Endothelial cell of umbilical vein (primary cell): Measurements from ENCODE around the gene ZC3H7A. TPM values are rescaled to one million over a fixed set of nuclear protein-coding genes. Genes with fewer than 3 reads are reported as not detected.

Experiments
- BruUV-seq: library from RNA; stranded (reverse); fragments of 400-500 nt; replicated peaks from 2 replicates; lab custom pipeline; 2021; lab: Mats Ljungman, UMichigan
- CTCF ChIA-PET: fragments of 300-600, 350-600 bp; sonication (Branson Sonifier 250); formaldehyde crosslinking; loops from one replicate; lab custom pipeline; 2021; ENCODE audit warnings: antibody characterized with exemption, inconsistent platforms; lab: Charles Lee
- POLR2A ChIA-PET: fragments of 300-600, 350-600 bp; sonication (Branson Sonifier 250); formaldehyde crosslinking; loops from one replicate; lab custom pipeline; 2021; ENCODE audit warnings: antibody characterized with exemption, inconsistent platforms; lab: Charles Lee
- DNase-seq: peaks from one replicate; pipeline ENCODE4 v3.0.0-alpha.2; 2011; ENCODE audit warnings: low read depth, low spot score
- FAIRE-seq: peaks from 2 replicates; lab custom pipeline; 2011; peaks lifted over from hg19 to GRCh38; lab: Jason Lieb, UNC
- H2AFZ ChIP-seq: 2 replicates; pipeline ENCODE4 v1.6.0; 2012; ENCODE audit warnings: low read depth, low read length, control low read depth, inconsistent platforms
- H3K27ac ChIP-seq: 2 replicates; pipeline ENCODE4 v1.5.1; 2011; ENCODE audit warnings: low read depth, mild to moderate bottlenecking, control low read depth, low read length, moderate library complexity; ENCODE audit not compliant: insufficient read depth
- H3K27me3 ChIP-seq, 2 experiments: 2 replicates each; pipeline versions ENCODE4 v1.6.0 to v1.6.1; 2011; ENCODE audit warnings: low read length in 2 of 2, mixed read lengths in 1 of 2; ENCODE audit not compliant: control insufficient read depth in 2 of 2, insufficient read depth in 2 of 2
- H3K36me3 ChIP-seq, 2 experiments: 2 replicates in 1 of 2; 3 replicates in 1 of 2; pipeline ENCODE4 v1.5.1; 2011; ENCODE audit warnings: low read length in 2 of 2, mild to moderate bottlenecking in 1 of 2, moderate library complexity in 1 of 2; ENCODE audit not compliant: control insufficient read depth in 2 of 2, insufficient read depth in 2 of 2; ENCODE audit errors: extremely low read depth in 1 of 2
- H3K4me1 ChIP-seq: 3 replicates; pipeline ENCODE4 v1.5.1; 2011; ENCODE audit warnings: mild to moderate bottlenecking, low read length; ENCODE audit not compliant: control insufficient read depth, insufficient read depth; ENCODE audit errors: extremely low read depth
- H3K4me2 ChIP-seq: 2 replicates; pipeline ENCODE4 v1.6.1; 2011; ENCODE audit warnings: low read length, control low read depth, mixed read lengths; ENCODE audit not compliant: insufficient read depth
- H3K4me3 ChIP-seq, 3 experiments: fragments of 200-600 bp in 1 of 3; sonication (generic), shearing (Covaris generic) in 1 of 3; replicated peaks in 1 of 3; 2 replicates each; pipeline ENCODE4 v1.5.1; 2011 to 2016; ENCODE audit warnings: control low read depth in 3 of 3, low read length in 3 of 3, mild to moderate bottlenecking in 2 of 3, inconsistent platforms in 1 of 3, low read depth in 1 of 3, moderate library complexity in 1 of 3; ENCODE audit not compliant: insufficient read depth in 1 of 3
- H3K79me2 ChIP-seq: 2 replicates; pipeline ENCODE4 v1.6.0; 2012; ENCODE audit warnings: low read length, inconsistent platforms; ENCODE audit not compliant: control insufficient read depth, insufficient read depth
- H3K9ac ChIP-seq: replicated peaks from 2 replicates; pipeline ENCODE3; 2011; ENCODE audit warnings: low read length, control low read depth; ENCODE audit not compliant: insufficient read depth; ENCODE audit errors: extremely low read depth
- H3K9me1 ChIP-seq: replicated peaks from 3 replicates; pipeline ENCODE4 v1.6.0; 2011; ENCODE audit warnings: mild to moderate bottlenecking, low read length; ENCODE audit not compliant: control insufficient read depth, insufficient read depth; ENCODE audit errors: extremely low read depth
- H3K9me3 ChIP-seq: replicated peaks from 2 replicates; pipeline ENCODE4 v1.5.1; 2012; ENCODE audit warnings: low read length, inconsistent platforms; ENCODE audit not compliant: control insufficient read depth, insufficient read depth
- H4K20me1 ChIP-seq: replicated peaks from 2 replicates; pipeline ENCODE3; 2011; ENCODE audit warnings: mild to moderate bottlenecking, low read length; ENCODE audit not compliant: control insufficient read depth, insufficient read depth; ENCODE audit errors: extremely low read depth
- CTCF ChIP-seq, 2 donors: IDR thresholded peaks; 1 replicate in 1 of 2; 2 replicates in 1 of 2; pipeline ENCODE4 v1.5.1; 2011; ENCODE audit warnings: low read length in 2 of 2, mild to moderate bottlenecking in 2 of 2, moderate library complexity in 2 of 2, control low read depth in 1 of 2, inconsistent platforms in 1 of 2, low read depth in 1 of 2; ENCODE audit not compliant: insufficient read depth in 1 of 2; ENCODE audit errors: extremely low read depth in 1 of 2
- EZH2 ChIP-seq: IDR thresholded peaks from 2 replicates; pipeline ENCODE4 v1.6.1; 2012; ENCODE audit warnings: borderline replicate concordance, low read depth, mild to moderate bottlenecking, moderate library complexity, low read length, inconsistent platforms; ENCODE audit not compliant: severe bottlenecking
- FOS ChIP-seq: IDR thresholded peaks from 2 replicates; pipeline ENCODE4 v1.6.1; 2011; ENCODE audit warnings: mild to moderate bottlenecking, low read length, moderate library complexity, borderline replicate concordance; ENCODE audit not compliant: insufficient read depth
- GATA2 ChIP-seq: IDR thresholded peaks from 2 replicates; pipeline ENCODE4 v1.7.0; 2011; ENCODE audit warnings: low read depth, mild to moderate bottlenecking, moderate library complexity, mixed read lengths, low read length; ENCODE audit not compliant: insufficient read length, insufficient read depth
- JUN ChIP-seq: IDR thresholded peaks from 2 replicates; pipeline ENCODE4 v1.6.1; 2011; ENCODE audit warnings: borderline replicate concordance, low read depth; ENCODE audit not compliant: insufficient read length, insufficient read depth
- MAX ChIP-seq: IDR thresholded peaks from 2 replicates; pipeline ENCODE4 v1.6.1; 2011; ENCODE audit not compliant: insufficient read depth, insufficient read length
- MYC ChIP-seq: IDR thresholded peaks from one replicate; pipeline ENCODE4 v1.6.1; 2011; ENCODE audit warnings: mild to moderate bottlenecking, low read depth, low read length
- POLR2A ChIP-seq: IDR thresholded peaks from 2 replicates; pipeline ENCODE4 v1.6.1; 2012; ENCODE audit warnings: low read depth, mild to moderate bottlenecking, control low read depth, low read length
- POLR2AphosphoS5 ChIP-seq: IDR thresholded peaks from 2 replicates; pipeline ENCODE4 v1.6.1; 2012; ENCODE audit warnings: low read depth, mild to moderate bottlenecking, control low read depth, low read length, moderate library complexity; ENCODE audit not compliant: insufficient read depth
- dilution Hi-C: fragments of 300-500 bp; cut with MboI; formaldehyde crosslinking; loops from one replicate; pipeline ENCODE4 v1.15.0; 2019; ENCODE audit warnings: low sequenced_read_pairs; ENCODE audit not compliant: extremely low pct_ligation_motif_present
- intact Hi-C: fragments of 100-400 bp; cut with micrococcal nuclease; formaldehyde crosslinking; loops from one replicate; pipeline ENCODE4 v1.10.0; 2022
- polyA plus RNA-seq, 4 experiments: library from polyadenylated mRNA; depleted of rRNA in 3 of 4; stranded (reverse) in 3 of 4; unstranded in 1 of 4; fragments of >200 nt; gene quantifications; 2 replicates each; pipeline versions ENCODE4 v1.2.1 to v1.2.3, GENCODE V29; 2011 to 2012; ENCODE audit warnings: missing spikeins in 1 of 4
- total RNA-seq: library from RNA; stranded (reverse); gene quantifications from 2 replicates; pipeline ENCODE4 v1.2.3, GENCODE V29; 2021

ZC3H7A gene
- total and polyA plus RNA-seq, 2 donors (not counting 3 experiments of a cell fraction or from before 2014, with no cell fraction given): 44.1 to 78.0 TPM

- Histone ChIP-seq H2AFZ (no peak overlapping the region), H3K27ac (no peak overlapping the region), H4K20me1 (no peaks in the 10 kb centered on the region), H3K79me2 (peaks cover 3% of the 10 kb centered on the region), H3K27me3 (no peaks in the 10 kb centered on the region), H3K4me2 (no peak overlapping the region), H3K4me3 (no peak overlapping the region), H3K9me1 (no peaks in the 10 kb centered on the region), H3K36me3 (peaks cover 8 to 13% of the 10 kb centered on the region in 2 experiments), H3K4me1 (no peaks in the 10 kb centered on the region), H3K9ac (no peak overlapping the region), H3K9me3 (no peaks in the 10 kb centered on the region)
- intact Hi-C loops: no loop called here
- BruUV-seq: no TSS peak
- TF ChIP-seq FOS (no peak), JUN (no peak), MYC (no peak), GATA2 (no peak), POLR2AphosphoS5 (no peak), MAX (no peak), EZH2 (no peak), CTCF (IDR thresholded peaks at IDR 0.05; ENCODE audit: extremely low read depth in 1 of 2, insufficient read depth in 1 of 2, low read depth in 1 of 2, low read length in 2 of 2) (no peak), POLR2A (no peak)
- FAIRE-seq (no peak), DNase-seq (no peak)
- POLR2A ChIA-PET: no interaction called here
- CTCF ChIA-PET: interaction anchor here (0.8 kb wide), 1 partner anchor 21 kb away, joined by 3 read pairs; no protein-coding TSS in a partner anchor
- dilution Hi-C loops: no loop called here
Measured at GRCh38 chr16:11719171-11719570, 77.9 kb downstream of the ZC3H7A start.
